ENCODE data around the gene HMGB4. TPM values are rescaled to one million over a fixed set of nuclear protein-coding genes. Genes with fewer than 3 reads are reported as not detected.
A peak's percentile ranks its signal among the peaks of the same experiment; 100 is the strongest.

HMGB4 gene
- total RNA-seq, 1 donor: not detected

GRCh38 chr1:33886496-33886895 lies 22.6 kb downstream of the HMGB4 start:
- no peak for DNase-seq (ENCODE audit: low read depth)
- no peak overlapping the region for H3K4me3 ChIP-seq (ENCODE audit: low read depth, low read length)
- TF ChIP-seq CTCF (IDR thresholded peaks at IDR 0.05; ENCODE audit: insufficient read depth, low read length): no peak

- H3K4me3 ChIP-seq (ENCODE audit: low read depth, low read length): no peak overlapping the region
- TF ChIP-seq CTCF (IDR thresholded peaks at IDR 0.05; ENCODE audit: insufficient read depth, low read length): no peak
- DNase-seq (ENCODE audit: low read depth): peak; percentile 92
These were observed 29.4 kb downstream of the HMGB4 start for GRCh38 chr1:33893147-33893830.

- no peak overlapping the region for H3K4me3 ChIP-seq (ENCODE audit: low read depth, low read length)
- no peak for DNase-seq (ENCODE audit: low read depth)
- no peak for TF ChIP-seq CTCF (IDR thresholded peaks at IDR 0.05; ENCODE audit: insufficient read depth, low read length)
These were observed 31.5 kb downstream of the HMGB4 start for GRCh38 chr1:33895396-33895795.

- no peak for TF ChIP-seq CTCF (IDR thresholded peaks at IDR 0.05; ENCODE audit: insufficient read depth, low read length)
- DNase-seq (ENCODE audit: low read depth): no peak
- H3K4me3 ChIP-seq (ENCODE audit: low read depth, low read length): no peak overlapping the region
These were observed 32.1 kb downstream of the HMGB4 start for GRCh38 chr1:33895976-33896375.

GRCh38 chr1:33897092-33897725 lies 33.3 kb downstream of the HMGB4 start:
- H3K4me3 ChIP-seq (ENCODE audit: low read depth, low read length): no peak overlapping the region
- no peak for TF ChIP-seq CTCF (IDR thresholded peaks at IDR 0.05; ENCODE audit: insufficient read depth, low read length)
- peak; percentile 32 for DNase-seq (ENCODE audit: low read depth)

GRCh38 chr1:33898406-33898805 lies 34.5 kb downstream of the HMGB4 start:
- DNase-seq (ENCODE audit: low read depth): no peak
- H3K4me3 ChIP-seq (ENCODE audit: low read depth, low read length): no peak overlapping the region
- TF ChIP-seq CTCF (IDR thresholded peaks at IDR 0.05; ENCODE audit: insufficient read depth, low read length): no peak

Data from fibroblast of the aortic adventitia (primary cell).